H9 (cell line): ENCODE results near the gene POLE3. TPM values are rescaled to one million over a fixed set of nuclear protein-coding genes. Genes with fewer than 3 reads are reported as not detected.

Source experiments
- DNase-seq: peaks from one replicate; pipeline ENCODE4 v3.0.0-alpha.2; 2017
- H2AFZ ChIP-seq: one replicate; pipeline ENCODE4 v1.6.1; 2013; ENCODE audit warnings: mild to moderate bottlenecking, low read length, control low read depth, moderate library complexity
- H2AK5ac ChIP-seq: 2 replicates; pipeline ENCODE4 v1.6.1; 2013; ENCODE audit warnings: low read length, control low read depth, mixed read lengths; ENCODE audit not compliant: insufficient read length
- H2BK120ac ChIP-seq: one replicate; pipeline ENCODE4 v1.6.1; 2013; ENCODE audit warnings: low read depth, mild to moderate bottlenecking, low read length, control low read depth, inconsistent platforms; ENCODE audit not compliant: poor library complexity, severe bottlenecking
- H2BK12ac ChIP-seq: 2 replicates; pipeline ENCODE4 v1.6.1; 2013; ENCODE audit warnings: low read length, control low read depth, mixed read lengths, low read depth; ENCODE audit not compliant: insufficient read length
- H2BK15ac ChIP-seq: 2 replicates; pipeline ENCODE4 v1.6.1; 2013; ENCODE audit warnings: low read depth, low read length, control low read depth
- H2BK20ac ChIP-seq: one replicate; pipeline ENCODE4 v1.6.1; 2013; ENCODE audit warnings: low read depth, mild to moderate bottlenecking, low read length, control low read depth, inconsistent platforms; ENCODE audit not compliant: poor library complexity, severe bottlenecking
- H2BK5ac ChIP-seq: 2 replicates; pipeline ENCODE4 v1.6.1; 2013; ENCODE audit warnings: low read length, control low read depth, mixed read lengths; ENCODE audit not compliant: insufficient read length
- H3K14ac ChIP-seq: 2 replicates; pipeline ENCODE4 v1.6.1; 2013; ENCODE audit warnings: low read length, control low read depth; ENCODE audit not compliant: insufficient read depth
- H3K18ac ChIP-seq: 2 replicates; pipeline ENCODE4 v1.6.1; 2013; ENCODE audit warnings: low read depth, mild to moderate bottlenecking, mixed read lengths, low read length, control low read depth; ENCODE audit not compliant: insufficient read length
- H3K23ac ChIP-seq: 2 replicates; pipeline ENCODE4 v1.6.1; 2013; ENCODE audit warnings: low read length, control low read depth, mixed read lengths, low read depth; ENCODE audit not compliant: insufficient read length
- H3K23me2 ChIP-seq: 2 replicates; pipeline ENCODE4 v1.6.1; 2013; ENCODE audit warnings: low read depth, mild to moderate bottlenecking, mixed read lengths, low read length, control low read depth; ENCODE audit not compliant: insufficient read length, poor library complexity, severe bottlenecking
- H3K27ac ChIP-seq: 2 replicates; pipeline ENCODE4 v1.5.1; 2013; ENCODE audit warnings: low read length, control low read depth, mixed read lengths, low read depth; ENCODE audit not compliant: insufficient read length
- H3K27me3 ChIP-seq: 2 replicates; pipeline ENCODE4 v1.6.1; 2013; ENCODE audit warnings: low read length, control low read depth, inconsistent platforms; ENCODE audit not compliant: insufficient read depth
- H3K4ac ChIP-seq: 2 replicates; pipeline ENCODE4 v1.6.1; 2013; ENCODE audit warnings: low read depth, mild to moderate bottlenecking, control low read depth, inconsistent platforms, low read length, moderate library complexity
- H3K4me1 ChIP-seq: 2 replicates; pipeline ENCODE4 v1.6.1; 2013; ENCODE audit warnings: low read length, control low read depth, inconsistent platforms; ENCODE audit not compliant: insufficient read depth
- H3K4me2 ChIP-seq: 2 replicates; pipeline ENCODE4 v1.6.1; 2013; ENCODE audit warnings: low read length, control low read depth, mixed read lengths; ENCODE audit not compliant: insufficient read length, insufficient read depth
- H3K56ac ChIP-seq: 2 replicates; pipeline ENCODE4 v1.6.1; 2013; ENCODE audit warnings: low read depth, mild to moderate bottlenecking, mixed read lengths, low read length, control low read depth; ENCODE audit not compliant: insufficient read length
- H3K79me1 ChIP-seq: 2 replicates; pipeline ENCODE4 v1.6.1; 2013; ENCODE audit warnings: low read depth, mild to moderate bottlenecking, moderate library complexity, low read length, control low read depth, inconsistent platforms; ENCODE audit not compliant: insufficient read depth, poor library complexity, severe bottlenecking
- H3K79me2 ChIP-seq: 2 replicates; pipeline ENCODE4 v1.6.1; 2013; ENCODE audit warnings: low read length, control low read depth, inconsistent platforms; ENCODE audit not compliant: insufficient read depth
- H3K9ac ChIP-seq: 2 replicates; pipeline ENCODE4 v1.6.1; 2013; ENCODE audit warnings: low read length, control low read depth, mixed read lengths; ENCODE audit not compliant: insufficient read length; ENCODE audit errors: extremely low read depth
- H3K9me3 ChIP-seq: one replicate; pipeline ENCODE4 v1.6.1; 2013; ENCODE audit warnings: low read depth, low read length, inconsistent platforms; ENCODE audit not compliant: control insufficient read depth
- H3T11ph ChIP-seq: one replicate; pipeline ENCODE4 v1.6.1; 2013; ENCODE audit warnings: mild to moderate bottlenecking, low read length, control low read depth, inconsistent platforms
- H4K20me1 ChIP-seq: one replicate; pipeline ENCODE4 v1.6.1; 2013; ENCODE audit not compliant: control insufficient read depth, insufficient read length, insufficient read depth
- H4K5ac ChIP-seq: 2 replicates; pipeline ENCODE4 v1.6.1; 2013; ENCODE audit warnings: low read depth, mild to moderate bottlenecking, mixed read lengths, low read length, control low read depth; ENCODE audit not compliant: insufficient read length
- H4K8ac ChIP-seq: replicated peaks from 2 replicates; pipeline ENCODE4 v1.6.1; 2013; ENCODE audit warnings: low read length, control low read depth, mixed read lengths, low read depth; ENCODE audit not compliant: insufficient read length
- H4K91ac ChIP-seq: 2 replicates; pipeline ENCODE4 v1.6.1; 2013; ENCODE audit warnings: low read depth, mild to moderate bottlenecking, moderate library complexity, mixed read lengths, low read length, control low read depth; ENCODE audit not compliant: insufficient read length
- H3K27ac Mint-ChIP-seq, 3 experiments: 2 replicates in 2 of 3; 3 replicates in 1 of 3; pipeline ENCODE4 v1.8.0; 2020 to 2021; ENCODE audit warnings: mixed read lengths in 3 of 3, mild to moderate bottlenecking in 1 of 3, moderate library complexity in 1 of 3
- H3K27me3 Mint-ChIP-seq: 2 replicates; pipeline ENCODE4 v1.8.0; 2021; ENCODE audit warnings: low read depth, mild to moderate bottlenecking, moderate library complexity, mixed read lengths
- H3K36me3 Mint-ChIP-seq, 3 experiments: 2 replicates in 2 of 3; 3 replicates in 1 of 3; pipeline ENCODE4 v1.8.0; 2020 to 2021; ENCODE audit warnings: low read depth in 3 of 3, mixed read lengths in 3 of 3; ENCODE audit not compliant: insufficient read depth in 1 of 3
- H3K4me1 Mint-ChIP-seq, 2 experiments: 2 replicates each; pipeline ENCODE4 v1.8.0; 2020; ENCODE audit warnings: mixed read lengths in 2 of 2
- H3K4me3 Mint-ChIP-seq, 2 experiments: 2 replicates in 1 of 2; 3 replicates in 1 of 2; pipeline ENCODE4 v1.8.0; 2020 to 2021; ENCODE audit warnings: mild to moderate bottlenecking in 2 of 2, mixed read lengths in 2 of 2, moderate library complexity in 1 of 2
- H3K9me3 Mint-ChIP-seq, 2 experiments: 2 replicates in 1 of 2; 3 replicates in 1 of 2; pipeline ENCODE4 v1.8.0; 2020; ENCODE audit warnings: mild to moderate bottlenecking in 2 of 2, mixed read lengths in 2 of 2, moderate library complexity in 1 of 2
- WGBS: extraction: QIAGEN DNeasy Blood & Tissue Kit; methylation state at CpG from one replicate; pipeline ENCODE4 v1.1.7; 2013; ENCODE audit warnings: missing lambda C conversion rate, low lambda C conversion rate, mixed read lengths; ENCODE audit not compliant: insufficient read length; ENCODE audit errors: extremely low coverage; 5-methylcytosine and 5-hydroxymethylcytosine counted together
- total RNA-seq: library from RNA; stranded (reverse); gene quantifications from 2 replicates; pipeline ENCODE4 v1.2.1, GENCODE V29; 2021
- TF ChIP-seq, protein P1 (sequence below): fragments of 200-600 bp; sonication (generic); conservative IDR thresholded peaks from 3 replicates; pipeline ENCODE4 v1.8.0; 2021; ENCODE audit warnings: antibody characterized with exemption, mild to moderate bottlenecking

Gene POLE3
- total RNA-seq, 1 experiment from 2014 or later = 82.4 TPM

DNA sequence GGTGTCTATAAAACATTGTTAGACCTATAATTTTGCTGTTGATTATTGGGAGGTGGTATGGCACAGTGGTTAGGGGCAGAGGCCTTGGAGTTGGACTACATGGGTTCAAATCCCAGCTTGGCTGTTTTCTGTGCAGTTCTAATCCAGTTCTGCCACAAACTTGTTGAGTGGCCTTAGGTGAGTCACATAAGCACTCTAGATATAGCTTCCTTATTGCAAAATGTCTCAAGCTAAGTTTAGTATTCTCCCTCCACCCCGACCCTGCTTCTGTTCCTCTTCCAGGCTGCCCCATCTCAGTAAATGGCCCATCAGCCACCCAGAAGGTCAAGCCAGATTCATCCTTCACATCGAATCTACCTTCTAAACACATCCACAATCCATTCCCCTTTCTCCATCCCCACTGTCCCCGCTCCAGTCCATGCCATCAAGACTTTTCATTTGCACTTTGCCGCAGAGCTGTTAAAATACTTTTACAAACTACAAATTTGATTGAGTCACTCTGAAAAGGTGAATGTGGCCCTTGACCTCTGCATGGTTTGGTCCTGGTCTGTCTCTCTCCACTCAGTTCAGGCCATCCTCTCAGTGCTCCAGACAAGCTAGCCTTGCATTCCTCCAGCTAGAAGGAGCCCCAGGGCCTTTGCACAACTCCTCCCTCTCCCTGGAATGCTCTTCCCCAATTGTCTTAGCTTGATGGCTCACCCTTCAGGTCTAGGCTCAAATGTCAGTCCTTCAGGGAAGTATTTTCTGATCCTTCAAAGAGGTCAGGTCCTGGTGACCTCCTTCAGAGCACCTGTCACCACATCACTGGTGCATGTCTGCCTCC, 23.7 kb downstream of the POLE3 start:
- Mint-ChIP-seq H3K27me3 (no peaks in the 10 kb centered on the region), H3K36me3 (peaks cover 3 to 35% (median 24%) of the 10 kb centered on the region in 3 experiments; a peak in 5 of 7 replicates), H3K27ac (no peak overlapping the region), H3K4me1 (0 out of 4 replicates have a peak, but pooled peaks cover 0 to 5% of the 10 kb centered on the region in 2 experiments), H3K9me3 (no peaks in the 10 kb centered on the region), H3K4me3 (no peak overlapping the region)
- no peak overlapping the region for H4K5ac ChIP-seq
- no peak overlapping the region for H3T11ph ChIP-seq
- H2BK12ac ChIP-seq = no peak overlapping the region
- no peak overlapping the region for H3K4me2 ChIP-seq
- TF ChIP-seq, protein P1, sequence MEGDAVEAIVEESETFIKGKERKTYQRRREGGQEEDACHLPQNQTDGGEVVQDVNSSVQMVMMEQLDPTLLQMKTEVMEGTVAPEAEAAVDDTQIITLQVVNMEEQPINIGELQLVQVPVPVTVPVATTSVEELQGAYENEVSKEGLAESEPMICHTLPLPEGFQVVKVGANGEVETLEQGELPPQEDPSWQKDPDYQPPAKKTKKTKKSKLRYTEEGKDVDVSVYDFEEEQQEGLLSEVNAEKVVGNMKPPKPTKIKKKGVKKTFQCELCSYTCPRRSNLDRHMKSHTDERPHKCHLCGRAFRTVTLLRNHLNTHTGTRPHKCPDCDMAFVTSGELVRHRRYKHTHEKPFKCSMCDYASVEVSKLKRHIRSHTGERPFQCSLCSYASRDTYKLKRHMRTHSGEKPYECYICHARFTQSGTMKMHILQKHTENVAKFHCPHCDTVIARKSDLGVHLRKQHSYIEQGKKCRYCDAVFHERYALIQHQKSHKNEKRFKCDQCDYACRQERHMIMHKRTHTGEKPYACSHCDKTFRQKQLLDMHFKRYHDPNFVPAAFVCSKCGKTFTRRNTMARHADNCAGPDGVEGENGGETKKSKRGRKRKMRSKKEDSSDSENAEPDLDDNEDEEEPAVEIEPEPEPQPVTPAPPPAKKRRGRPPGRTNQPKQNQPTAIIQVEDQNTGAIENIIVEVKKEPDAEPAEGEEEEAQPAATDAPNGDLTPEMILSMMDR = no peak
- no peaks in the 10 kb centered on the region for H3K79me1 ChIP-seq
- no peaks in the 10 kb centered on the region for H3K79me2 ChIP-seq
- H2AFZ ChIP-seq = no peak overlapping the region
- H2AK5ac ChIP-seq = no peak overlapping the region
- no peak overlapping the region for H3K4ac ChIP-seq
- H3K23ac ChIP-seq = no peak overlapping the region
- no peak overlapping the region for H2BK5ac ChIP-seq
- no peaks in the 10 kb centered on the region for H4K20me1 ChIP-seq
- H2BK15ac ChIP-seq = no peak overlapping the region
- H3K4me1 ChIP-seq = no peaks in the 10 kb centered on the region
- H3K27me3 ChIP-seq = no peaks in the 10 kb centered on the region
- H3K56ac ChIP-seq = no peak overlapping the region
- H3K18ac ChIP-seq = no peak overlapping the region
- no peak overlapping the region for H3K9ac ChIP-seq
- H3K27ac ChIP-seq = no peak overlapping the region
- H2BK120ac ChIP-seq = no peak overlapping the region
- WGBS = 100% methylated on average over 1 of the region's 4 CpGs
- H2BK20ac ChIP-seq = no peak overlapping the region
- no peak overlapping the region for H4K91ac ChIP-seq
- H3K23me2 ChIP-seq = no peaks in the 10 kb centered on the region
- no peak overlapping the region for H4K8ac ChIP-seq
- no peak for DNase-seq
- no peaks in the 10 kb centered on the region for H3K9me3 ChIP-seq
- H3K14ac ChIP-seq = no peak overlapping the region
